HG03159 (cell line): ENCODE data around the gene MGAT2.
A peak's percentile ranks its signal among the peaks of the same experiment; 100 is the strongest.
"Not testable (repeated sequence)": the region's sequence is repeated elsewhere in the genome, so short reads cannot be mapped to it uniquely, and the experiment has no call there.

Experiments
- ATAC-seq: cut with Tn5 transposase; IDR thresholded peaks from one replicate; pipeline ENCODE4 v1.9.1; 2021; ENCODE audit warnings: mild to moderate bottlenecking, moderate library complexity; ENCODE audit not compliant: unreplicated experiment

The MGAT2 gene

GRCh38 chr14:49612251-49612650 is 8.3 kb upstream of the MGAT2 start:
- no peak for ATAC-seq

- ATAC-seq, result no peak
Observed at GRCh38 chr14:49612671-49613070, 7.9 kb upstream of the MGAT2 start.

GRCh38 chr14:49614196-49614595 is 6.4 kb upstream of the MGAT2 start:
- no peak for ATAC-seq

- ATAC-seq, result no peak
Observed at GRCh38 chr14:49615776-49616175, 4.8 kb upstream of the MGAT2 start.

GRCh38 chr14:49617852-49618519 is 2.6 kb upstream of the MGAT2 start:
- no peak for ATAC-seq

GRCh38 chr14:49619273-49619672 is 1.3 kb upstream of the MGAT2 start:
- not testable (repeated sequence) for ATAC-seq

- ATAC-seq, result no peak
Observed at GRCh38 chr14:49619730-49620129, 869 bp upstream of the MGAT2 start.

GRCh38 chr14:49621114-49621881 is 699 bp downstream of the MGAT2 start:
- ATAC-seq, result peak; percentile 28

GRCh38 chr14:49622022-49622607 is 1.5 kb downstream of the MGAT2 start:
- no peak for ATAC-seq

- no peak for ATAC-seq
Observed at GRCh38 chr14:49623387-49623786, 2.8 kb downstream of the MGAT2 start.

GRCh38 chr14:49623941-49624839 is 3.6 kb downstream of the MGAT2 start:
- ATAC-seq, result no peak

GRCh38 chr14:49633640-49634546 is 13.3 kb downstream of the MGAT2 start:
- peak; percentile 78 for ATAC-seq

GRCh38 chr14:49634547-49635334 is 14.1 kb downstream of the MGAT2 start, which contains the start of gene DNAAF2:
Gene DNAAF2 (minus strand): TSS chr14:49635244. CDS start chr14:49635149, 95 bp downstream.
- ATAC-seq, result peak; percentile 32

GRCh38 chr14:49636866-49637265 is 16.3 kb downstream of the MGAT2 start:
- no peak for ATAC-seq

- no peak for ATAC-seq
Observed at GRCh38 chr14:49637534-49638078, 17.0 kb downstream of the MGAT2 start.

GRCh38 chr14:49640540-49641417 is 20.2 kb downstream of the MGAT2 start:
- ATAC-seq, result no peak

- ATAC-seq, result no peak
Observed at GRCh38 chr14:49641697-49642129, 21.1 kb downstream of the MGAT2 start.

GRCh38 chr14:49642163-49642562 is 21.6 kb downstream of the MGAT2 start:
- no peak for ATAC-seq
